ENCODE measurements around the gene NSD2. TPM values are rescaled to one million over a fixed set of nuclear protein-coding genes. Genes with fewer than 3 reads are reported as not detected.

The NSD2 gene
- total and polyA plus RNA-seq, 9 of the 15 experiments (the other 6 are each of a cell fraction or from before 2014, with no cell fraction given) = 6.4 to 126 (median 58.8) TPM

DNA sequence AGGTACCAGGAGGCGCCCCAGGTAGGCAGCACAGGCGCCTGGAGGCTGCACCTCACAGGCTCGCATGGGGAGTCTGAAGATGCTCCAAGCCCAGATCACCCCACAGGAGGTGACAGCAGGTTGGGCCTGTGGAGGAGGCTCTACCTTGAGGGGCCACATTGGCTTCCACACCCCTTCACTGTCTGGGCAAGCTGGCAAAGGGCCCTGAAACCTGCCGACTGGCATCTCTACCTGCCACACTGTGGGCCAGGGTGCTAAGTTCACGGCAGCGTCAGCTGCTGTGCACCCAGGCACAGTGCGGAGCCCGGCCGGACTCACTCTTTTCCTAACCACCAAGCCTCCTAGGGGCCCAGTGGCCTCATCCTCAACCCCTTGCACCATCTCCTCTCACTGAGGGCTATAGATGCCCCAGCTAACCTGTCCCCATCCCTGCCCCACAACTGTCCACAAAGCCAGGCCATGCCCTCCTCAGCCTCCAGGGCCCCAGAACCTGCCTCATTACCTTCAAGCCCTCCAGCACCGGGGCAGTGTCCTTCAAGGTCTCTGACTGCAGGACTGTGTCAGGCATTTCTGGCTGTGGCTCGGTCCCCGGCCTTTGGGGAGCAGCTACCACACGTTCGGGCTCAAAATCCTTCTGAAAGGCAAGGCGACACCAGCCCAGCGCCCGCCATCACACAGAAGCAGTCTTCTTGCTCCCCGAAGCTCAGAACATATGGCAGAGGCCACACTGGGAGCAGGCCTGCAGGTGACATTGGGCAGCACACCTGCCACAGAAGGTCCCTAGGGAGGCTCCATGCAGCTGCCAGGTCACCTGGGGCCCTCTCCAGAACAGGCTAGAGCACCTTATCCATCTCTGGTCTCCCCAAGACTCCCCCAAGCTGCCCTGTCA, 49.3 kb upstream of the NSD2 start:
- Histone ChIP-seq H3K9me3 (replicated peaks; ENCODE audit: control insufficient read depth, insufficient read depth, low read depth, low read length) (no peaks in the 10 kb centered on the region), H3K27me3 (ENCODE audit: control insufficient read depth in 2 of 2, insufficient read depth in 2 of 2, low read length in 2 of 2) (no peaks in the 10 kb centered on the region), H3K4me1 (replicated peaks in 1 of 2; ENCODE audit: control insufficient read depth in 2 of 2, insufficient read depth in 2 of 2, low read length in 2 of 2) (peaks cover 0 to 3% of the 10 kb centered on the region in 2 experiments; a peak in 1 of 5 replicates), H3K9ac (ENCODE audit: insufficient read depth in 1 of 2, low read depth in 2 of 2, low read length in 2 of 2) (peak overlapping the region in 1 of 2 experiments; percentile 40; a peak in 1 of 4 replicates), H2AFZ (ENCODE audit: low read depth, low read length) (no peak overlapping the region), H3K27ac (ENCODE audit: extremely low read depth, low read depth, low read length) (no peak overlapping the region), H3K9me1 (ENCODE audit: control insufficient read depth, insufficient read depth, low read length) (no peaks in the 10 kb centered on the region), H3K4me3 (no peak overlapping the region), H3K79me2 (ENCODE audit: control insufficient read depth, insufficient read depth, low read length) (no peaks in the 10 kb centered on the region; the same call in 2 of the 3 replicates), H3K4me2 (ENCODE audit: insufficient read depth, low read length) (no peak overlapping the region), H3K36me3 (ENCODE audit: control insufficient read depth, insufficient read depth, low read length) (peaks cover 95% of the 10 kb centered on the region; the same call in 2 of the 3 replicates), H4K20me1 (replicated peaks; ENCODE audit: control insufficient read depth, insufficient read depth, low read length) (no peaks in the 10 kb centered on the region)
- ChIA-PET CTCF (ENCODE audit: low intra/inter-chr PET ratio) (no interaction called here), POLR2A (interaction anchor here (0.5 kb wide), 1 partner anchor 8 kb away, joined by 3 read pairs; no protein-coding TSS in a partner anchor)
- 95% methylated on average over 18 of the region's 18 CpGs for WGBS (ENCODE audit: insufficient coverage, low coverage, missing lambda C conversion rate)
- intact Hi-C loops (cut with micrococcal nuclease) (no loop called here), in situ Hi-C loops (cut with MboI) (no loop called here)
- FAIRE-seq (no peak), DNase-seq (ENCODE audit: extremely low read depth in 1 of 4, low spot score in 3 of 4) (no peak), ATAC-seq (no peak)
- TF ChIP-seq ZNF586 (CRISPR knock-in tag; conservative IDR thresholded peaks at IDR 0.05) = no peak
- TF ChIP-seq MAZ (CRISPR knock-in tag; conservative IDR thresholded peaks at IDR 0.05 in 1 of 2, IDR thresholded peaks at IDR 0.05 in 1 of 2) = no peak
- no peak for TF ChIP-seq RNF2 (IDR thresholded peaks at IDR 0.05)
- no peak for TF ChIP-seq POLR2G (IDR thresholded peaks at IDR 0.05; ENCODE audit: low read depth, low read length)
- TF ChIP-seq, protein P1, sequence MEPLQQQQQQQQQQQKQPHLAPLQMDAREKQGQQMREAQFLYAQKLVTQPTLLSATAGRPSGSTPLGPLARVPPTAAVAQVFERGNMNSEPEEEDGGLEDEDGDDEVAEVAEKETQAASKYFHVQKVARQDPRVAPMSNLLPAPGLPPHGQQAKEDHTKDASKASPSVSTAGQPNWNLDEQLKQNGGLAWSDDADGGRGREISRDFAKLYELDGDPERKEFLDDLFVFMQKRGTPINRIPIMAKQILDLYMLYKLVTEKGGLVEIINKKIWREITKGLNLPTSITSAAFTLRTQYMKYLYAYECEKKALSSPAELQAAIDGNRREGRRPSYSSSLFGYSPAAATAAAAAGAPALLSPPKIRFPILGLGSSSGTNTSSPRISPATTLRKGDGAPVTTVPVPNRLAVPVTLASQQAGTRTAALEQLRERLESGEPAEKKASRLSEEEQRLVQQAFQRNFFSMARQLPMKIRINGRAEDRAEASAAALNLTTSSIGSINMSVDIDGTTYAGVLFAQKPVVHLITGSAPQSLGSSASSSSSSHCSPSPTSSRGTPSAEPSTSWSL (CRISPR knock-in tag; IDR thresholded peaks at IDR 0.05; ENCODE audit: borderline replicate concordance) = no peak
- TF ChIP-seq ZNF217 (CRISPR knock-in tag; IDR thresholded peaks at IDR 0.05) = no peak
- TF ChIP-seq, protein P2, sequence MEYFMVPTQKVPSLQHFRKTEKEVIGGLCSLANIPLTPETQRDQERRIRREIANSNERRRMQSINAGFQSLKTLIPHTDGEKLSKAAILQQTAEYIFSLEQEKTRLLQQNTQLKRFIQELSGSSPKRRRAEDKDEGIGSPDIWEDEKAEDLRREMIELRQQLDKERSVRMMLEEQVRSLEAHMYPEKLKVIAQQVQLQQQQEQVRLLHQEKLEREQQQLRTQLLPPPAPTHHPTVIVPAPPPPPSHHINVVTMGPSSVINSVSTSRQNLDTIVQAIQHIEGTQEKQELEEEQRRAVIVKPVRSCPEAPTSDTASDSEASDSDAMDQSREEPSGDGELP (CRISPR knock-in tag; IDR thresholded peaks at IDR 0.05; ENCODE audit: borderline replicate concordance) = 0 out of 2 replicates have a peak, but pooled peaks have one; percentile 11
- TF ChIP-seq PHF21A (IDR thresholded peaks at IDR 0.05; ENCODE audit: borderline replicate concordance, low read depth) = no peak
- no TSS peak for BruUV-seq (replicated peaks)

All from K562 (cell line).